DOHH2 (cell line): ENCODE data around the gene RIPK4.

Experiments
- H3F3A ChIP-seq: fragments of 200-600 bp; sonication (generic), shearing (Covaris generic); 2 replicates; pipeline ENCODE4 v1.6.0; 2016; ENCODE audit warnings: antibody characterized with exemption, mild to moderate bottlenecking; ENCODE audit not compliant: control insufficient read depth, insufficient read depth
- H3K27ac ChIP-seq: fragments of 200-600 bp; sonication (generic); 2 replicates; pipeline ENCODE4 v1.5.1; 2014; ENCODE audit warnings: low read depth, mild to moderate bottlenecking, low read length, moderate library complexity
- H3K27me3 ChIP-seq: fragments of 200-600 bp; sonication (generic); 2 replicates; pipeline ENCODE4 v1.6.1; 2014; ENCODE audit warnings: mild to moderate bottlenecking, low read length, mixed read lengths; ENCODE audit not compliant: control insufficient read depth
- H3K36me3 ChIP-seq: fragments of 200-600 bp; sonication (generic); 2 replicates; pipeline ENCODE4 v1.6.1; 2014; ENCODE audit warnings: mild to moderate bottlenecking, low read length, moderate library complexity, mixed read lengths; ENCODE audit not compliant: control insufficient read depth
- H3K4me1 ChIP-seq: fragments of 200-600 bp; sonication (generic); 2 replicates; pipeline ENCODE4 v1.6.1; 2014; ENCODE audit warnings: mild to moderate bottlenecking, low read length, mixed read lengths; ENCODE audit not compliant: control insufficient read depth
- H3K4me2 ChIP-seq: fragments of 200-600 bp; sonication (generic); 2 replicates; pipeline ENCODE4 v1.6.0; 2014; ENCODE audit warnings: mild to moderate bottlenecking, low read length, moderate library complexity
- H3K4me3 ChIP-seq: fragments of 200-600 bp; sonication (generic); 2 replicates; pipeline ENCODE4 v1.5.1; 2014; ENCODE audit warnings: mild to moderate bottlenecking, low read length, mixed read lengths
- H3K79me2 ChIP-seq: fragments of 200-600 bp; sonication (generic); 2 replicates; pipeline ENCODE4 v1.6.1; 2014; ENCODE audit warnings: mild to moderate bottlenecking, low read length, mixed read lengths; ENCODE audit not compliant: control insufficient read depth
- H3K9me2 ChIP-seq: fragments of 200-600 bp; sonication (generic); replicated peaks from 2 replicates; pipeline ENCODE4 v1.6.1; 2014; ENCODE audit warnings: mild to moderate bottlenecking, low read length, mixed read lengths; ENCODE audit not compliant: control insufficient read depth
- H3K9me3 ChIP-seq: fragments of 200-600 bp; sonication (generic); 2 replicates; pipeline ENCODE4 v1.6.1; 2014; ENCODE audit warnings: antibody characterized with exemption, low read length, mixed read lengths; ENCODE audit not compliant: control insufficient read depth, insufficient read depth
- H4K20me1 ChIP-seq: fragments of 200-600 bp; sonication (generic); 2 replicates; pipeline ENCODE4 v1.6.0; 2014; ENCODE audit warnings: low read depth, mild to moderate bottlenecking, antibody characterized with exemption, low read length, moderate library complexity; ENCODE audit not compliant: control insufficient read depth, insufficient read depth
- CTCF ChIP-seq: fragments of 200-600 bp; sonication (generic); IDR thresholded peaks from one replicate; pipeline ENCODE4 v1.5.1; 2014; ENCODE audit warnings: antibody characterized with exemption, mild to moderate bottlenecking, low read depth, low read length; ENCODE audit not compliant: poor library complexity, severe bottlenecking
- EZH2phosphoT487 ChIP-seq: fragments of 200-600 bp; sonication (generic); IDR thresholded peaks from 2 replicates; pipeline ENCODE4 v1.6.1; 2017; ENCODE audit warnings: borderline replicate concordance, mild to moderate bottlenecking, antibody characterized with exemption, low read length, moderate library complexity, mixed read lengths

The RIPK4 gene

GRCh38 chr21:41719691-41720090 is 47.2 kb downstream of the RIPK4 start:
- H3K4me1 ChIP-seq = peaks cover 6% of the 10 kb centered on the region; the same call in 1 of the 2 replicates
- no peaks in the 10 kb centered on the region for H3F3A ChIP-seq
- no peaks in the 10 kb centered on the region for H3K36me3 ChIP-seq
- peaks cover 2% of the 10 kb centered on the region; the same call in 1 of the 2 replicates for H3K27me3 ChIP-seq
- no peaks in the 10 kb centered on the region for H4K20me1 ChIP-seq
- H3K27ac ChIP-seq = no peak overlapping the region
- H3K9me2 ChIP-seq = no peaks in the 10 kb centered on the region
- TF ChIP-seq EZH2phosphoT487 = no peak
- no peak for TF ChIP-seq CTCF
- no peak overlapping the region for H3K4me3 ChIP-seq
- no peaks in the 10 kb centered on the region for H3K79me2 ChIP-seq
- H3K4me2 ChIP-seq = no peak overlapping the region
- no peaks in the 10 kb centered on the region for H3K9me3 ChIP-seq

GRCh38 chr21:41717573-41718330 is 49.1 kb downstream of the RIPK4 start:
- Histone ChIP-seq H3K79me2 (no peaks in the 10 kb centered on the region), H3K9me3 (no peaks in the 10 kb centered on the region), H4K20me1 (no peaks in the 10 kb centered on the region), H3K36me3 (no peaks in the 10 kb centered on the region), H3F3A (no peaks in the 10 kb centered on the region), H3K4me3 (no peak overlapping the region), H3K9me2 (no peaks in the 10 kb centered on the region), H3K27me3 (peaks cover 2% of the 10 kb centered on the region; the same call in 1 of the 2 replicates), H3K27ac (no peak overlapping the region), H3K4me1 (peaks cover 6% of the 10 kb centered on the region; the same call in 1 of the 2 replicates), H3K4me2 (no peak overlapping the region)
- no peak for TF ChIP-seq EZH2phosphoT487
- no peak for TF ChIP-seq CTCF

DNA sequence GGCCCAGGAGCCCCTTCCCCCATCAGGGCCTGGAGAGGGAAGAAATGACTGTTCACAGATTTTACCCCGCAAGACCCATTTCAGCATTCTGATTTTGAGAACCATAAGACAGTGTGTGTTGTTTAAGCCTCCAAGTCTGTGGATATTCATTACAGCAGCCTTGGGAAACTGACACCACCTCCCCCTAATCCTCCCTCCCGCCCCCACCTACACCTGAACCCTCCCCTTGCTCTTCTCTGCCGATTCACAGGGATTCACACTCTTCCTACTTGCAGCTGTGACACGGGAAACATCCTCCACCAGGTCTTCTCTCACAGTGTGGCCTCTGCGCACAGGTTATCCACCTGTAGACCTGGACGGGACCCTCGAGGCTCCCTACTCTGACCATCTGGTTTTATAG is 50.1 kb downstream of the RIPK4 start:
- TF ChIP-seq EZH2phosphoT487 (no peak), CTCF (no peak)
- Histone ChIP-seq H3K27me3 (peaks cover 2% of the 10 kb centered on the region; the same call in 1 of the 2 replicates), H3K4me3 (no peak overlapping the region), H3K9me2 (no peaks in the 10 kb centered on the region), H3K4me2 (no peak overlapping the region), H3K27ac (no peak overlapping the region), H3K79me2 (no peaks in the 10 kb centered on the region), H4K20me1 (no peaks in the 10 kb centered on the region), H3F3A (no peaks in the 10 kb centered on the region), H3K4me1 (peaks cover 6% of the 10 kb centered on the region; the same call in 1 of the 2 replicates), H3K9me3 (no peaks in the 10 kb centered on the region), H3K36me3 (no peaks in the 10 kb centered on the region)
